NCI-H1930 (cell line): ENCODE data around the gene FAM200C.
A peak's percentile ranks its signal among the peaks of the same experiment; 100 is the strongest.

Experiments used
- DNase-seq, 2 experiments: peaks; one replicate each; lab custom pipeline; 2025; lab: John Stamatoyannopoulos, UW

Gene FAM200C

DNA sequence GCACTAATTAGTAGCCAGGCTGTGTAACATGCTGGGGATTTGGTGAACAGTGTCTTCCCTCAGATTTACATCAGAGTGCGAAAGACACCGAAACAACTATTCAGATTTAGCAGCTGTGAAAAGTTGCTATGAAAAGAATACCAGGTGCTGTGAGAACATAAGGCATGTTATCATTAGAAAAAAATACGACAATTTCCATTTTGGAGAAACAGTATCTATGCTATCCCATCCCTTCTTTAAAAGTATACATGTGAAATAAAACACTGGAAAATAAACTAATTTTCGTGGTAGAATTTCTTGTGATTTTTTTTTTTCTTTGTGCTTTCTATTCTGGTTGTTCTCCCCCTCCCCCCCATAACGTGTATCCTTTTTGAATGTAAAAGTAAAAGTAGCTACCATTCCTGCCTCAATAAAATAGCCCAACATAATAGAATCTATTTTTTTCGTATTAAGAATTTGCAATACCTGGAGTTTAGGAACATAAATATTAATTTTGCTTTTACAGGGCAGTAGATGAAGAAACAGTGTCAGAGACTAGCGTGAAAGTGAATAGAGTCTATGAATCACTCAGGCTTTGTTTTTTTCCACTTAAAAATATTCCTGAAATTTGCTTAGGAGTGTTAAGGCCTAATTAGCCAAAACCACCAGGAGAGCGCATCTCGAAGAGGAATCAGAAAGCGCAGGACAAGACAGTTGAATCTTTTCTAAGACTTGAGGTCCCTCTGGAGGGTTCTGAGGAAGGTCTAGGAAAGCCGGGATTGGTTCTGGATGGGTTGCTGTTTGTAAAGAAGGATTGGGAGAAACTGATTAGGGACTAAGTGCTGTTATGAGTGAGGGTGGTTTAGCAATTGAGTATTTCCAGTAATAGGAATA is 19.8 kb upstream of the FAM200C start:
- peak; percentile 3 to 23 for DNase-seq

DNA sequence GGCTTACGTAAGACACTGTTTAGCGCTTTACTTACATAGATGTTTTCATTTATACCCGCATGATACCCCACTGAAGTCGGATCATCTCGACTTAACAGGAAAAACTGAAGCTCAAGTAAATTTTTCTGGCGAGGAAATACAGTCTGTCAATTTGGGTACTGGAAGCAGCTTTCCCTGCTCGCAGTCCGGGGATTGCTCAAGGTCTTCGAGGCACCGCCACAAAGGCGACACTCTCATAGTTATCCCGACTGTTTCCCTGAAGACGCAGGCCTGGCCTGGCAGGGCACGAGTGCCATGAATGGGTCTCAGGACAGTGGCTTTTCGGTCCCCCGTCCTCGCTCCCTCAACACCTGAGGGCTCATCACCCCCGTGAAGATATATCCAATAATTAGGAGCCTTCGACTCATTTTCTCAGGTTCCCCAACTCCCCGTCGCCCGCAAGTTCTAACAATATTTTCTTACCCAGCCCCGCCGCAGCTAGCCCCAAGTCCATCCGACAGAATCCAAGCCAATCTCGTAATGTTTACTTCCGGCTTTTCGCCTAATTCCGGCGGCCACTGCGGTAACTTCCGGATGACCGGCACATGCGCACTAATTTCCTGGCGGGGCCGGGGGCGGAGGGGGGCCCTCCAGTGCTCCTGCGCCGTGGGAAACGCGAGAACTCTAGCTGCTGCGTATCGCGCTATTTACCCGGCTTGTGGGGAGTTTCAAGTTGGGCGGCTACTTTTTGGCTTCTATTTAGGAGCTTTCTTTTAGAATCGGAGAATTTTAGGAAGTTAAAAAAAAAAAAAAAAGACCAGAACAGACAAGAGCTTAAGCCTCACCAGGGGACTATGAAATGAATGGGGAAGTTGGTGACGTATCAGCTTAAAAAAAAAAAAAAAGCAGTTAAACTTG is 19.0 kb upstream of the FAM200C start, which contains the start of gene SLU7:
TSS of gene SLU7 (minus strand) at position 521 of the 897 bp plus-strand sequence. CDS start 3,787 bp downstream, outside the sequence.
- peak; percentile 73 to 83 for DNase-seq

DNA sequence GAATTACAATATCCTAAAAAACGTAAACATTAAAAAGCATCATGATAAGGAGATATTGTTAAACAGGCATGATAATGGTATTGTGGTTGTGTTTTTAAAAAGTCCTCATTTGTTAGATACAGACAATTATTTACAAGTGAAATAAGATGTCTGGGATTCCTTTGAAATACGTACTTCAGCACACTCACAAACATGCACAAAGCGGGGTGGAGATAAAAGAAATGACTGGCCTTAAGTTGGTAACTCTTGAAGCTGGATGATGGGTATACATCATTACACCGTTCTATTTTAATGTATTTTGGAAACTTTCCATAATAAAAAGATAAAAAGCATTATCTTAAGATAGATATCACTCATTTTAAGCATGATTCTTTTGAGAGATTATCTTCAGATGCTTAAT is 1.0 kb downstream of the FAM200C start:
- DNase-seq = no peak

- DNase-seq = no peak
Observed at GRCh38 chr5:160397492-160397891, 2.4 kb downstream of the FAM200C start.

- no peak for DNase-seq
Observed at GRCh38 chr5:160395111-160395510, 4.7 kb downstream of the FAM200C start.

DNA sequence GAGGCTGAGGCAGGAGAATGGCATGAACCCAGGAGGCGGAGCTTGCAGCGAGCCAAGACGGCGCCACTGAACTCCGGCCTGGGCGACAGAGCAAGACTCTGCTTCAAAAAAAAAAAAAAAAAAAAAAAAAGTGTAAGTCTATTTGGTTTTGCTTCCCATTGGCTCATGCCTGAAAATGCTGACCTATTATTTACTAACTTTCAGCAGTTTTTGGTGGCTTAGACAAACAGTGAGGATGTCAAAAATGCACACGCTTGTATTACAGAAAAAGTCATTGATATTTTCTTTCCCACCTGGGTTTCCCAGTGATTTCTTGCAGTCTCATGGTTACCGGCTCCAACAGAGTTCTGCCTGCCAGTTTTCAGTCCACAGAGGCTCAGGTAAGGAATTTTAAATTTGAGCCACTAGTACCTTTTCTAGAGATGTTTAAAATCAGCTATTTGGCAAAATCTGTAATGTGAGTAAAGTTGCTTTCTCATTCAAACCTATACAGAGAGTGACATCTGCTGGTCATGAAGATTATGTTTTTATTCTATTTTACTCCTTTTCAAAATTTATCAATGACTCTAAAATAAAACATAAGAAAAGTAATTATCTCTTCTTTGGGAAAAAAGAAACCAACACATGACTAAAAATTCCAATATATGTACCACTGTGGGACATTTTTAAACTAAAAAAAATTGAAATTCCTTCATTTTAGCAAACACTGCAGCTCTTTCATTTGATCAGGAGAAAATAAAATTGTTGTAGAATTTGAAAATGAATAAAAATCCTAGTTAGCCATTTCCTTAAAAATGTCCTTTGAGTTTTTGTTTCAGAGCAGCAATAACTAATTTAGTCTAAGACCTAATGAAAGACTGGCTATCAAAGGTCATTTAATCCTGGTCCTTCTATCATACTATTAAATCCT is 8.8 kb downstream of the FAM200C start:
- DNase-seq = no peak

- no peak for DNase-seq
Observed at GRCh38 chr5:160387445-160387844, 12.4 kb downstream of the FAM200C start.

GRCh38 chr5:160385496-160385895 is 14.4 kb downstream of the FAM200C start:
- no peak for DNase-seq

GRCh38 chr5:160384681-160385080 is 15.2 kb downstream of the FAM200C start:
- no peak for DNase-seq

- DNase-seq = no peak
Observed at GRCh38 chr5:160382346-160382745, 17.5 kb downstream of the FAM200C start.

- no peak for DNase-seq
Observed at GRCh38 chr5:160380041-160380440, 19.8 kb downstream of the FAM200C start.

GRCh38 chr5:160379511-160379910 is 20.3 kb downstream of the FAM200C start:
- no peak for DNase-seq

DNA sequence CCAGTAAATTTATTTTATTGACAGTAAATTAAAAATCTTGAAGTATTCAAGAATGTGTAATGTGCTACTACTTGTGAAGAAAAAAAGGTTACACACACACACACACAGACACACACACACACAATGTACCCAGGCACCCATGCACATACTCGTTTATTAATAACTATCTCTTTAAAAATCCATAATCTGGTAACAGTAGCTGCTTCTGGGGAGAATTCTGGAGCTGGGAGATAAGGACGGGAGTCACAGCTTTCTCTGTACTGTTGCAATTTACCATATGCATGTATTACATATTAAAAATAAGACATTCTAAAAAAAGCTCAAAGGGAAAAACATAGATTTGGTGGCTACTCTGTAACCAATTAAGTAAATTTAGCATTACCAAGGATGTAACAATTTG is 21.5 kb downstream of the FAM200C start:
- DNase-seq = no peak

DNA sequence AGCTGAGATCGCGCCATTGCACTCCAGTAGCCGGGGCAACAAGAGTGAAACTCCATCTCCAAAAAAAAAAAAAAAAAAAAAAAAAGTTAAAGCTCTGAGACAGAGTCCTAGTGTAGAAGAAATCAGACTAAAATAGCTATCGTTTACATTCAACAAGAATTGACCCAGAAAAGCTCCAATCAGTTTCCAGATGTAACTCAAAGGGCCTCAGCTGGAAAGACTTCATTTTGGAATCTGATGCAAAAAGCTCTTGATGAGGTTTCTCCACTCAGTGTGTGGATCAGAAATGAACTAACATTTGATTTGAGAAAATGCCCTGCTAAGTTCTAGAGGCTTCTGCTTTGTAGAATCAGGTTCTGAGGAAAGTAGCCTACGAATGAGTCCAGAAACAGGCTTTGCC is 22.2 kb downstream of the FAM200C start:
- no peak for DNase-seq

- no peak for DNase-seq
Observed at GRCh38 chr5:160376416-160376815, 23.4 kb downstream of the FAM200C start.

GRCh38 chr5:160375701-160376100 is 24.2 kb downstream of the FAM200C start:
- DNase-seq = no peak

DNA sequence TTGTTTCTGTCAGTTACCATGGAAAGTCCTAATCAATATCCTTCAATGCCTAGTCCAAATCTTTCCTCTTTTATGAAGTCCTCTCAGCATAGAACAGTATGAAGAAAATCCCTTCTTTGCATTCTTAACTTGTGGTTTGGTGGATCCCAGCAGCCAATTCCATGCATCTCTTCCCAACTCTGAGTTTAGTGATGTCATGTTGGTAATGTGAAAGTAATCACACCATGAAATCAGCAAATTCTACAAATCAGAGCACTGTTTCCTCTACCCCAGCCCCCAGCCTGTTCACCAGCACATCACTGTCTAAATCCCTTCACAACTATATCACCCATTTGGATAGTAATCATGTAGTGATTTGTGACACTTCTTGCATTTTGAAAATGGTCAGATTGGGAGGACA is 24.7 kb downstream of the FAM200C start:
- no peak for DNase-seq

- DNase-seq = no peak
Observed at GRCh38 chr5:160371294-160371693, 28.6 kb downstream of the FAM200C start.

GRCh38 chr5:160370713-160371034 is 29.2 kb downstream of the FAM200C start:
- DNase-seq = no peak

DNA sequence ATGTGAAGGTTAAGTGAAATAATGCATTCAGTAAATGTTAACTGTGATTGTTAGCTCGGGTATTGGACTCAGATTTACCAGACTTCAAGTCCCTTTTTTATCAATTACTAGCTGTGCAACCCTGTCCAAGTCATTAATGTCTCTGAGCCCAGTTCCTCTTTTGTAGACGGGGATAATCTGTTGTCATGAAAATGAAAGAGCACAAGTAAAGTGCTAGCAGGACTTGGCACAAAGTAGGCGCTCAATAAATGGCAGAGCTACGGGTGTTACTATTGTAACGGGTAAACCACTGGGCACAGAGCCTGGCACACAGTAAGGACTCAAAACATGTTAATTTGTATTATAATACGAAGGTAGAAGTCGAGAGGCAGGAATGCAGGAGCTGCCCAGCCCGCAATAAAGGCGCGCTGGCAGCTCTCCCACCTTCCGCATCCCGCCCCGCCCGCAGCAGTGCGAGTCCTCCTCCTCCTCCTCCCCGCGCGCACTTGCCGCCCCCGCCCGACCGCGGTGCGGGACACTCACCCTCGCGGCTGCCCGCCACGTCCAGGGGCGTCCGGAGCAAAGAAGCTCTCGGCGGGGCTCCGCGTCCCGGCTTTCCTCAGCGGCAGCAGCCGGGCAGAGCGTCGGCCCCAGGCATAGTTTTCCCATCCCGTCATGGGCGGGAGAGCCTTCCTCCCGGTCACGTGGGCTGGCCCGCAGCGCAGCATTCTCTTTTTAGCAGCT is 29.7 kb downstream of the FAM200C start, which contains the start of gene C1QTNF2:
TSS of gene C1QTNF2 (minus strand) at position 637 of the 723 bp plus-strand sequence. CDS start 15,615 bp downstream, outside the sequence.
- no peak for DNase-seq

DNA sequence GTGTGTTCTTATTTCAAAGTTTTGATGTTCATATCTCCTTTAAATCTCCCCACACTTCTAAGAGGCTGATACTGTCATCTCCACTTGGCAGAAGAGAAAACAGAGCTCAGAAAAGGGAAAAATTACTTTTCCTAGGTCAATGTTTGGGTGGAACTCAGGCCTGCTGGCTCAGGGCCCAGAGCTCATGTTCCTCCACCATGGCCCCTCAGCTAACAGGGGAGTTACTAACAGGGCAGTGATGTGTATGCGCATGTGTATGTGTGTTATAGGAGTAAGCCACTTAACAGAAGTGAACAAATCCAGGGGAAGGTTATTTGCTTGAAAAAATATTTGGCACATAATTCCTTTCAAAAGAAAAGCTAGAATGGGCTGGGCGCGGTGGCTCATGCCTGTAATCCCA is 32.0 kb downstream of the FAM200C start:
- no peak for DNase-seq
